Measurements from ENCODE around the gene ACAP1.

GRCh38 chr17:7329374-7329996, 6.8 kb upstream of the ACAP1 start:
- TF ChIP-seq, protein P1, sequence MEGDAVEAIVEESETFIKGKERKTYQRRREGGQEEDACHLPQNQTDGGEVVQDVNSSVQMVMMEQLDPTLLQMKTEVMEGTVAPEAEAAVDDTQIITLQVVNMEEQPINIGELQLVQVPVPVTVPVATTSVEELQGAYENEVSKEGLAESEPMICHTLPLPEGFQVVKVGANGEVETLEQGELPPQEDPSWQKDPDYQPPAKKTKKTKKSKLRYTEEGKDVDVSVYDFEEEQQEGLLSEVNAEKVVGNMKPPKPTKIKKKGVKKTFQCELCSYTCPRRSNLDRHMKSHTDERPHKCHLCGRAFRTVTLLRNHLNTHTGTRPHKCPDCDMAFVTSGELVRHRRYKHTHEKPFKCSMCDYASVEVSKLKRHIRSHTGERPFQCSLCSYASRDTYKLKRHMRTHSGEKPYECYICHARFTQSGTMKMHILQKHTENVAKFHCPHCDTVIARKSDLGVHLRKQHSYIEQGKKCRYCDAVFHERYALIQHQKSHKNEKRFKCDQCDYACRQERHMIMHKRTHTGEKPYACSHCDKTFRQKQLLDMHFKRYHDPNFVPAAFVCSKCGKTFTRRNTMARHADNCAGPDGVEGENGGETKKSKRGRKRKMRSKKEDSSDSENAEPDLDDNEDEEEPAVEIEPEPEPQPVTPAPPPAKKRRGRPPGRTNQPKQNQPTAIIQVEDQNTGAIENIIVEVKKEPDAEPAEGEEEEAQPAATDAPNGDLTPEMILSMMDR (optimal IDR thresholded peaks at IDR 0.05 in 1 of 3, IDR thresholded peaks at IDR 0.05 in 1 of 3, conservative IDR thresholded peaks at IDR 0.05 in 1 of 3; ENCODE audit: extremely low read depth in 1 of 3, insufficient read depth in 2 of 3, low read length in 3 of 3): no peak
- no peak for TF ChIP-seq EZH2 (IDR thresholded peaks at IDR 0.05; ENCODE audit: low read length)
